ENCODE data around the gene IGF2BP2. TPM values are rescaled to one million over a fixed set of nuclear protein-coding genes. Genes with fewer than 3 reads are reported as not detected.

Gene IGF2BP2
- total and polyA plus RNA-seq, 2 of the 13 experiments (the other 11 are each of a cell fraction or from before 2014, with no cell fraction given), result 6.5 to 46.0 TPM

DNA sequence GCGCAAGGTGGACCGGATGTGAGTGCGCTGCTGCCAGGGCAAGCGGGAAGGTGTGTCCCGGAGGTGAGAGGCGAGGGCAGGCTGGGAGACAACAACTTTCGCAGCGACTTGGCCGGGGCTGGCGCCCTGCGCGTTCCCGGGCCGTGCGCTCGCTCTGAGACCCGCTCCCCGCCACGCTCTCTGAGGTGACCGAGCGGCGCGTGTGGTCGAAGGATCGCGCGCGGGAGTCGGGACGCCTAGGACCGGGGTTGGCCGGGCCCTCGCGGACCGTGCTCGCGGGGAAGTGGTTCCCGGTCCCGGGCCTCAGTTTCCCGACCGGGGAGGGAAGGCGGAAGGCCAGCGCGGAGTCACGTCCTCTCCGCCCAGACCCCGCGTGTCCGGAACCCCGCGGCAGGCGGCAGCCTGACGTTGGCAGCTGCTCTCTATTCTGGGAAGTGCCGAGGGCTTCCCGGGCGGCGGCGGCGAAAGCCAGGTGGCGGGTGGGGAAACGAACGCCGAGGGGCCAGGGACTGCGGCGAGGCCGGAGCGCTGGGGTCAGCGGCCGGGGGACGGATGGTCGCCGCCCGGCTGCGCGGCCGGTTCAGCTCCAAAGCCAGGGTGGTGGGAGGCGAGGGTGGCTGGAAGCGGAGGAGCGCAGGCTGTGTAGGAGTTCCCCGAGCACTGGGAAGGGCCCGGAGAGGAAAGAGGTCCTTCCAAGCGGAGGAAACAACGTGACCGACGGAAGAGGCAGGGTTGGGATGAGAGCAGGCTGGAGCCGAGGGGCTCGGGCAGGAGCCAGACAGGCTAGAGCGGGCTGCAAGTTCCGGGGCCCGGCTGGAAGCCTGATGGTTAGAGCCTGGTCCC is 1.0 kb upstream of the IGF2BP2 start (continued):
- TF ChIP-seq ARHGAP35 (CRISPR knock-in tag; IDR thresholded peaks at IDR 0.05; ENCODE audit: borderline replicate concordance) (no peak), YEATS2 (CRISPR knock-in tag; IDR thresholded peaks at IDR 0.05; ENCODE audit: borderline replicate concordance) (0 out of 2 replicates have a peak, but pooled peaks have one; percentile 8), ZNF326 (CRISPR knock-in tag; IDR thresholded peaks at IDR 0.05; ENCODE audit: borderline replicate concordance) (no peak), ZNF34 (CRISPR knock-in tag; IDR thresholded peaks at IDR 0.05; ENCODE audit: borderline replicate concordance) (no peak), SCMH1 (CRISPR knock-in tag; IDR thresholded peaks at IDR 0.05; ENCODE audit: borderline replicate concordance) (no peak), TBP (CRISPR knock-in tag; IDR thresholded peaks at IDR 0.05) (no peak), SRSF9 (IDR thresholded peaks at IDR 0.05; ENCODE audit: borderline replicate concordance, insufficient read depth, low read depth, low read length, poor library complexity, severe bottlenecking) (no peak), IRF2 (CRISPR knock-in tag; IDR thresholded peaks at IDR 0.05) (no peak), CHCHD3 (CRISPR knock-in tag; IDR thresholded peaks at IDR 0.05) (no peak; the same call in 1 of the 2 replicates), TAF1 (CRISPR knock-in tag; IDR thresholded peaks at IDR 0.05) (peak; percentile 20; the same call in 1 of the 2 replicates), SETDB1 (CRISPR knock-in tag; IDR thresholded peaks at IDR 0.05; ENCODE audit: borderline replicate concordance) (no peak), SP1 (IDR thresholded peaks at IDR 0.05) (no peak), SP1 (CRISPR knock-in tag; IDR thresholded peaks at IDR 0.05) (no peak), AHR (CRISPR knock-in tag; IDR thresholded peaks at IDR 0.05) (no peak), ISL2 (CRISPR knock-in tag; IDR thresholded peaks at IDR 0.05) (0 out of 2 replicates have a peak, but pooled peaks have one; percentile 27), SMAD1 (CRISPR knock-in tag; IDR thresholded peaks at IDR 0.05; ENCODE audit: borderline replicate concordance, low read depth) (0 out of 2 replicates have a peak, but pooled peaks have one; percentile 19)
- TF ChIP-seq, protein P1, sequence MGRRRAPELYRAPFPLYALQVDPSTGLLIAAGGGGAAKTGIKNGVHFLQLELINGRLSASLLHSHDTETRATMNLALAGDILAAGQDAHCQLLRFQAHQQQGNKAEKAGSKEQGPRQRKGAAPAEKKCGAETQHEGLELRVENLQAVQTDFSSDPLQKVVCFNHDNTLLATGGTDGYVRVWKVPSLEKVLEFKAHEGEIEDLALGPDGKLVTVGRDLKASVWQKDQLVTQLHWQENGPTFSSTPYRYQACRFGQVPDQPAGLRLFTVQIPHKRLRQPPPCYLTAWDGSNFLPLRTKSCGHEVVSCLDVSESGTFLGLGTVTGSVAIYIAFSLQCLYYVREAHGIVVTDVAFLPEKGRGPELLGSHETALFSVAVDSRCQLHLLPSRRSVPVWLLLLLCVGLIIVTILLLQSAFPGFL (CRISPR knock-in tag; IDR thresholded peaks at IDR 0.05), result no peak
- TF ChIP-seq, protein P2, sequence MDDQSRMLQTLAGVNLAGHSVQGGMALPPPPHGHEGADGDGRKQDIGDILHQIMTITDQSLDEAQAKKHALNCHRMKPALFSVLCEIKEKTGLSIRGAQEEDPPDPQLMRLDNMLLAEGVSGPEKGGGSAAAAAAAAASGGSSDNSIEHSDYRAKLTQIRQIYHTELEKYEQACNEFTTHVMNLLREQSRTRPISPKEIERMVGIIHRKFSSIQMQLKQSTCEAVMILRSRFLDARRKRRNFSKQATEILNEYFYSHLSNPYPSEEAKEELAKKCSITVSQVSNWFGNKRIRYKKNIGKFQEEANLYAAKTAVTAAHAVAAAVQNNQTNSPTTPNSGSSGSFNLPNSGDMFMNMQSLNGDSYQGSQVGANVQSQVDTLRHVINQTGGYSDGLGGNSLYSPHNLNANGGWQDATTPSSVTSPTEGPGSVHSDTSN (CRISPR knock-in tag; IDR thresholded peaks at IDR 0.05; ENCODE audit: borderline replicate concordance), result no peak
- TF ChIP-seq, protein P3, sequence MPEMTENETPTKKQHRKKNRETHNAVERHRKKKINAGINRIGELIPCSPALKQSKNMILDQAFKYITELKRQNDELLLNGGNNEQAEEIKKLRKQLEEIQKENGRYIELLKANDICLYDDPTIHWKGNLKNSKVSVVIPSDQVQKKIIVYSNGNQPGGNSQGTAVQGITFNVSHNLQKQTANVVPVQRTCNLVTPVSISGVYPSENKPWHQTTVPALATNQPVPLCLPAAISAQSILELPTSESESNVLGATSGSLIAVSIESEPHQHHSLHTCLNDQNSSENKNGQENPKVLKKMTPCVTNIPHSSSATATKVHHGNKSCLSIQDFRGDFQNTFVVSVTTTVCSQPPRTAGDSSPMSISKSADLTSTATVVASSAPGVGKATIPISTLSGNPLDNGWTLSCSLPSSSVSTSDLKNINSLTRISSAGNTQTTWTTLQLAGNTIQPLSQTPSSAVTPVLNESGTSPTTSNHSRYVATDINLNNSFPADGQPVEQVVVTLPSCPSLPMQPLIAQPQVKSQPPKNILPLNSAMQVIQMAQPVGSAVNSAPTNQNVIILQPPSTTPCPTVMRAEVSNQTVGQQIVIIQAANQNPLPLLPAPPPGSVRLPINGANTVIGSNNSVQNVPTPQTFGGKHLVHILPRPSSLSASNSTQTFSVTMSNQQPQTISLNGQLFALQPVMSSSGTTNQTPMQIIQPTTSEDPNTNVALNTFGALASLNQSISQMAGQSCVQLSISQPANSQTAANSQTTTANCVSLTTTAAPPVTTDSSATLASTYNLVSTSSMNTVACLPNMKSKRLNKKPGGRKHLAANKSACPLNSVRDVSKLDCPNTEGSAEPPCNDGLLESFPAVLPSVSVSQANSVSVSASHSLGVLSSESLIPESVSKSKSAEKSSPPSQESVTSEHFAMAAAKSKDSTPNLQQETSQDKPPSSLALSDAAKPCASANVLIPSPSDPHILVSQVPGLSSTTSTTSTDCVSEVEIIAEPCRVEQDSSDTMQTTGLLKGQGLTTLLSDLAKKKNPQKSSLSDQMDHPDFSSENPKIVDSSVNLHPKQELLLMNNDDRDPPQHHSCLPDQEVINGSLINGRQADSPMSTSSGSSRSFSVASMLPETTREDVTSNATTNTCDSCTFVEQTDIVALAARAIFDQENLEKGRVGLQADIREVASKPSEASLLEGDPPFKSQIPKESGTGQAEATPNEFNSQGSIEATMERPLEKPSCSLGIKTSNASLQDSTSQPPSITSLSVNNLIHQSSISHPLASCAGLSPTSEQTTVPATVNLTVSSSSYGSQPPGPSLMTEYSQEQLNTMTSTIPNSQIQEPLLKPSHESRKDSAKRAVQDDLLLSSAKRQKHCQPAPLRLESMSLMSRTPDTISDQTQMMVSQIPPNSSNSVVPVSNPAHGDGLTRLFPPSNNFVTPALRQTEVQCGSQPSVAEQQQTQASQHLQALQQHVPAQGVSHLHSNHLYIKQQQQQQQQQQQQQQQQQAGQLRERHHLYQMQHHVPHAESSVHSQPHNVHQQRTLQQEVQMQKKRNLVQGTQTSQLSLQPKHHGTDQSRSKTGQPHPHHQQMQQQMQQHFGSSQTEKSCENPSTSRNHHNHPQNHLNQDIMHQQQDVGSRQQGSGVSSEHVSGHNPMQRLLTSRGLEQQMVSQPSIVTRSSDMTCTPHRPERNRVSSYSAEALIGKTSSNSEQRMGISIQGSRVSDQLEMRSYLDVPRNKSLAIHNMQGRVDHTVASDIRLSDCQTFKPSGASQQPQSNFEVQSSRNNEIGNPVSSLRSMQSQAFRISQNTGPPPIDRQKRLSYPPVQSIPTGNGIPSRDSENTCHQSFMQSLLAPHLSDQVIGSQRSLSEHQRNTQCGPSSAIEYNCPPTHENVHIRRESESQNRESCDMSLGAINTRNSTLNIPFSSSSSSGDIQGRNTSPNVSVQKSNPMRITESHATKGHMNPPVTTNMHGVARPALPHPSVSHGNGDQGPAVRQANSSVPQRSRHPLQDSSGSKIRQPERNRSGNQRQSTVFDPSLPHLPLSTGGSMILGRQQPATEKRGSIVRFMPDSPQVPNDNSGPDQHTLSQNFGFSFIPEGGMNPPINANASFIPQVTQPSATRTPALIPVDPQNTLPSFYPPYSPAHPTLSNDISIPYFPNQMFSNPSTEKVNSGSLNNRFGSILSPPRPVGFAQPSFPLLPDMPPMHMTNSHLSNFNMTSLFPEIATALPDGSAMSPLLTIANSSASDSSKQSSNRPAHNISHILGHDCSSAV (CRISPR knock-in tag; IDR thresholded peaks at IDR 0.05; ENCODE audit: borderline replicate concordance), result no peak
